GM23338 (cell line): ENCODE results near the gene CFAP77. TPM values are rescaled to one million over a fixed set of nuclear protein-coding genes. Genes with fewer than 3 reads are reported as not detected.

Experiments used
- ATAC-seq: fragments of 200-7000 bp; cut with Tn5 transposase; 3 replicates; pipeline ENCODE4 v1.9.1; 2020
- DNase-seq: peaks from one replicate; pipeline ENCODE4 v3.0.0-alpha.2; 2015; ENCODE audit warnings: low spot score
- H2AFZ ChIP-seq: fragments of 200-600 bp; sonication (generic); 2 replicates; pipeline ENCODE4 v1.8.0; 2016; ENCODE audit warnings: antibody characterized with exemption, mild to moderate bottlenecking, moderate library complexity
- H3F3A ChIP-seq: fragments of 200-600 bp; sonication (generic); replicated peaks from 2 replicates; pipeline ENCODE4 v1.8.0; 2017; ENCODE audit warnings: antibody characterized with exemption, mixed run types, low read depth
- H3K27ac ChIP-seq: fragments of 200-600 bp; sonication (generic); 2 replicates; pipeline ENCODE4 v1.6.1; 2016; ENCODE audit warnings: low read depth
- H3K27me3 ChIP-seq: fragments of 200-600 bp; sonication (generic); 2 replicates; pipeline ENCODE4 v1.8.0; 2016; ENCODE audit warnings: mild to moderate bottlenecking, mixed run types, moderate library complexity; ENCODE audit not compliant: insufficient read depth
- H3K36me3 ChIP-seq: fragments of 200-600 bp; sonication (generic); 2 replicates; pipeline ENCODE4 v1.8.0; 2016; ENCODE audit warnings: mild to moderate bottlenecking; ENCODE audit not compliant: insufficient read depth
- H3K4me1 ChIP-seq: fragments of 200-600 bp; sonication (generic); 2 replicates; pipeline ENCODE4 v1.8.0; 2016; ENCODE audit warnings: mild to moderate bottlenecking, moderate library complexity; ENCODE audit not compliant: insufficient read depth
- H3K4me2 ChIP-seq: fragments of 200-600 bp; sonication (generic); 2 replicates; pipeline ENCODE4 v1.7.1; 2017; ENCODE audit warnings: mixed run types
- H3K4me3 ChIP-seq: fragments of 200-600 bp; sonication (generic); 2 replicates; pipeline ENCODE4 v1.6.1; 2016; ENCODE audit warnings: mixed run types
- H3K79me2 ChIP-seq: fragments of 200-600 bp; sonication (generic); replicated peaks from 2 replicates; pipeline ENCODE4 v1.8.0; 2017; ENCODE audit warnings: mild to moderate bottlenecking; ENCODE audit not compliant: insufficient read depth
- H3K9me2 ChIP-seq: fragments of 200-600 bp; sonication (generic); 2 replicates; pipeline ENCODE4 v1.8.0; 2017; ENCODE audit not compliant: insufficient read depth
- H4K20me1 ChIP-seq: fragments of 200-600 bp; sonication (generic); replicated peaks from 2 replicates; pipeline ENCODE4 v1.8.0; 2017; ENCODE audit warnings: mild to moderate bottlenecking; ENCODE audit not compliant: insufficient read depth
- H3K27ac Mint-ChIP-seq: 2 replicates; pipeline ENCODE4 v1.8.0; 2020; ENCODE audit warnings: inconsistent platforms, mild to moderate bottlenecking, moderate library complexity, mixed read lengths
- H3K27me3 Mint-ChIP-seq: 3 replicates; pipeline ENCODE4 v1.8.0; 2022; ENCODE audit warnings: low read depth, mild to moderate bottlenecking, moderate library complexity, mixed read lengths, inconsistent platforms; ENCODE audit not compliant: insufficient read depth, poor library complexity
- H3K36me3 Mint-ChIP-seq: 3 replicates; pipeline ENCODE4 v1.8.0; 2021; ENCODE audit warnings: low read depth, mild to moderate bottlenecking, inconsistent platforms, moderate library complexity, mixed read lengths
- H3K4me1 Mint-ChIP-seq: 3 replicates; pipeline ENCODE4 v1.8.0; 2020; ENCODE audit warnings: mild to moderate bottlenecking, inconsistent platforms, mixed read lengths
- H3K4me3 Mint-ChIP-seq: 3 replicates; pipeline ENCODE4 v1.8.0; 2021; ENCODE audit warnings: moderate library complexity, mild to moderate bottlenecking, inconsistent platforms, mixed read lengths
- H3K9me3 Mint-ChIP-seq: 3 replicates; pipeline ENCODE4 v1.8.0; 2020; ENCODE audit warnings: moderate library complexity, mild to moderate bottlenecking, inconsistent platforms, mixed read lengths
- CREB1 ChIP-seq: fragments of 250-450 bp; sonication (Bioruptor Pico); IDR thresholded peaks from 2 replicates; pipeline ENCODE4 v1.5.0; 2020; ENCODE audit warnings: low read depth, mild to moderate bottlenecking, moderate library complexity
- EZH2 ChIP-seq: fragments of 200-600 bp; sonication (generic); IDR thresholded peaks from one replicate; pipeline ENCODE4 v1.8.0; 2017; ENCODE audit warnings: antibody characterized with exemption, mild to moderate bottlenecking, low read depth; ENCODE audit not compliant: unreplicated experiment
- EZH2phosphoT487 ChIP-seq: fragments of 200-600 bp; sonication (generic); IDR thresholded peaks from one replicate; pipeline ENCODE4 v1.8.1; 2018; ENCODE audit warnings: antibody characterized with exemption; ENCODE audit not compliant: unreplicated experiment
- JUNB ChIP-seq: IDR thresholded peaks from one replicate; pipeline ENCODE4 v1.6.1; 2016; ENCODE audit warnings: antibody characterized with exemption; ENCODE audit not compliant: unreplicated experiment
- NANOG ChIP-seq: IDR thresholded peaks from 2 replicates; pipeline ENCODE4 v1.6.1; 2016; ENCODE audit warnings: antibody characterized with exemption, borderline replicate concordance
- POLR2AphosphoS5 ChIP-seq: IDR thresholded peaks from 2 replicates; pipeline ENCODE4 v1.6.1; 2016; ENCODE audit warnings: antibody characterized with exemption, low read depth
- REST ChIP-seq: IDR thresholded peaks from one replicate; pipeline ENCODE4 v1.6.1; 2018; ENCODE audit warnings: antibody characterized with exemption; ENCODE audit not compliant: unreplicated experiment
- STAT1 ChIP-seq: IDR thresholded peaks from one replicate; pipeline ENCODE4 v1.6.1; 2016; ENCODE audit warnings: antibody characterized with exemption; ENCODE audit not compliant: unreplicated experiment
- ZNF114 ChIP-seq: fragments of 250-450 bp; sonication (Bioruptor Pico); IDR thresholded peaks from 2 replicates; pipeline ENCODE4 v1.5.0; 2020; ENCODE audit warnings: mild to moderate bottlenecking, moderate library complexity
- ZNF462 ChIP-seq: fragments of 250-450 bp; sonication (Bioruptor Pico); IDR thresholded peaks from 2 replicates; pipeline ENCODE4 v1.5.0; 2020; ENCODE audit warnings: mild to moderate bottlenecking, moderate library complexity
- polyA plus RNA-seq: library from polyadenylated mRNA; unstranded; fragments of >200 nt; fragmentation: Nextera tagmentation; extraction: Ambion mirVana; gene quantifications from 2 replicates; pipeline ENCODE4 v1.2.1, GENCODE V29; 2016
- total RNA-seq: library from RNA; depleted of rRNA; stranded (reverse); fragments of >200 nt; shearing (Covaris generic); gene quantifications from 2 replicates; pipeline ENCODE4 v1.2.3, GENCODE V29; 2014
- TF ChIP-seq, protein P1 (sequence below): IDR thresholded peaks from 2 replicates; pipeline ENCODE4 v1.6.1; 2016; ENCODE audit warnings: antibody characterized with exemption

Gene CFAP77
- total and polyA plus RNA-seq, 2 experiments from 2014 or later = 0.97 to 1.3 TPM

DNA sequence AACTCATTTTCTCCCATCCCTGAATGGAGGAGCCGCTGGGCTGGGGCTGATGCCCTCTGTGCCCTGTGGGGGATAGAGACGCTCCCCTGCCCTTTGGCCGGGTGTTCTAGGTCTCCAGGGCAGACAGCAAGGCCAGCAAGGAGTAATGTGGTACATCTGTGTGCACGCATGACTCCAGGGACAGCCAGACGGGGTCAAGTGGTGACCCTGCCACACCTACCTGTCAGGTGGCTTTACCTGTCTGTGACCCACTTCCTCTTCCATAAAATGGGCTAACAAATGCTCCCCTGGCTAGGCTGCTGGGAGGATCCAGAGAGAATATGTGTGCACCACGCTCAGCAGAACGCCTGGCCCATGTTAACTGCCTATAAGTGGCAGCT lies 137.0 kb downstream of the CFAP77 start:
- H3K4me3 Mint-ChIP-seq = peak overlapping the region; percentile 74; the same call in 2 of the 3 replicates
- no peak for ATAC-seq

More for the DNA sequence above, 137.0 kb downstream of the CFAP77 start:
- Histone ChIP-seq H3K4me1 (no peaks in the 10 kb centered on the region; the same call in 1 of the 2 replicates), H3K9me2 (no peaks in the 10 kb centered on the region), H3K36me3 (no peaks in the 10 kb centered on the region), H3F3A (no peaks in the 10 kb centered on the region), H2AFZ (peak overlapping the region; percentile 100), H3K4me3 (peak overlapping the region; percentile 56; the same call in 1 of the 2 replicates), H3K4me2 (peak overlapping the region; percentile 89; the same call in 1 of the 2 replicates), H4K20me1 (no peaks in the 10 kb centered on the region), H3K27ac (no peak overlapping the region), H3K27me3 (no peaks in the 10 kb centered on the region), H3K79me2 (no peaks in the 10 kb centered on the region)
- TF ChIP-seq ZNF462 (CRISPR knock-in tag) = no peak
- TF ChIP-seq ZNF114 = no peak
- TF ChIP-seq CREB1 (CRISPR knock-in tag) = no peak
- no peak for TF ChIP-seq NANOG
- TF ChIP-seq STAT1 = no peak
- TF ChIP-seq EZH2 = no peak
- TF ChIP-seq REST = no peak
- TF ChIP-seq, protein P1, sequence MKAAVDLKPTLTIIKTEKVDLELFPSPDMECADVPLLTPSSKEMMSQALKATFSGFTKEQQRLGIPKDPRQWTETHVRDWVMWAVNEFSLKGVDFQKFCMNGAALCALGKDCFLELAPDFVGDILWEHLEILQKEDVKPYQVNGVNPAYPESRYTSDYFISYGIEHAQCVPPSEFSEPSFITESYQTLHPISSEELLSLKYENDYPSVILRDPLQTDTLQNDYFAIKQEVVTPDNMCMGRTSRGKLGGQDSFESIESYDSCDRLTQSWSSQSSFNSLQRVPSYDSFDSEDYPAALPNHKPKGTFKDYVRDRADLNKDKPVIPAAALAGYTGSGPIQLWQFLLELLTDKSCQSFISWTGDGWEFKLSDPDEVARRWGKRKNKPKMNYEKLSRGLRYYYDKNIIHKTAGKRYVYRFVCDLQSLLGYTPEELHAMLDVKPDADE = no peak
- no peak for TF ChIP-seq EZH2phosphoT487
- TF ChIP-seq JUNB = no peak
- TF ChIP-seq POLR2AphosphoS5 = no peak
- no peaks in the 10 kb centered on the region for H3K9me3 Mint-ChIP-seq
- peaks cover 24% of the 10 kb centered on the region for H3K4me1 Mint-ChIP-seq
- no peaks in the 10 kb centered on the region; the same call in 2 of the 3 replicates for H3K36me3 Mint-ChIP-seq
- peaks cover 17% of the 10 kb centered on the region for H3K27me3 Mint-ChIP-seq
- H3K27ac Mint-ChIP-seq = no peak overlapping the region
- DNase-seq = no peak
